Measurements from ENCODE around the gene PFN3.

DNA sequence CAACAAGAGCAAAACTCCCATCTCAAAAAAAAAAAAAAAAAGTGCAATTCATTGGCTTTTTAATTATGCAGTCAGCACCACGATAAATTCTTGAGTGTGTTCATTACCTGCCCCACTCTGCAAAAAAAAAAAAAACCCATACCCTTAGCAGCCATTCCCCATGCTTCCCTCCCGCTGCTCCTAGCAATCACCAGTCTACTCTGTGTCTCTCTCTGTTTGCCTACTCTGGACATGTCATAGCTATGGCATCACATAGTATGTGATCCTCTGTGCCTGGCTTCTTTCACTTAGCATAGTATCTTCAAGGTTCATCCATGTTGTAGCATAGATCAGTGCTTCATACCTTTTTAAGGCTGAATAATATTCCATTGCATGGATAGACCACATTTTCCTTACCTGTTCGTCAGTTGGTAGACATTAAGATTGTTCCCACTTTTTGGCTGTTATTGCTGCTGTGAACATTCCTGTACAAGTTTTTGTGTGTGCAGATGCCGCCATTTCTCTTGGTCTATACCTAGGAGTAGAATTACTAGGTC is 39.1 kb upstream of the PFN3 start:
- TF ChIP-seq, protein P1, sequence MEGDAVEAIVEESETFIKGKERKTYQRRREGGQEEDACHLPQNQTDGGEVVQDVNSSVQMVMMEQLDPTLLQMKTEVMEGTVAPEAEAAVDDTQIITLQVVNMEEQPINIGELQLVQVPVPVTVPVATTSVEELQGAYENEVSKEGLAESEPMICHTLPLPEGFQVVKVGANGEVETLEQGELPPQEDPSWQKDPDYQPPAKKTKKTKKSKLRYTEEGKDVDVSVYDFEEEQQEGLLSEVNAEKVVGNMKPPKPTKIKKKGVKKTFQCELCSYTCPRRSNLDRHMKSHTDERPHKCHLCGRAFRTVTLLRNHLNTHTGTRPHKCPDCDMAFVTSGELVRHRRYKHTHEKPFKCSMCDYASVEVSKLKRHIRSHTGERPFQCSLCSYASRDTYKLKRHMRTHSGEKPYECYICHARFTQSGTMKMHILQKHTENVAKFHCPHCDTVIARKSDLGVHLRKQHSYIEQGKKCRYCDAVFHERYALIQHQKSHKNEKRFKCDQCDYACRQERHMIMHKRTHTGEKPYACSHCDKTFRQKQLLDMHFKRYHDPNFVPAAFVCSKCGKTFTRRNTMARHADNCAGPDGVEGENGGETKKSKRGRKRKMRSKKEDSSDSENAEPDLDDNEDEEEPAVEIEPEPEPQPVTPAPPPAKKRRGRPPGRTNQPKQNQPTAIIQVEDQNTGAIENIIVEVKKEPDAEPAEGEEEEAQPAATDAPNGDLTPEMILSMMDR (IDR thresholded peaks at IDR 0.05; ENCODE audit: insufficient read depth, low read depth, low read length) = no peak
- no peak for TF ChIP-seq EZH2 (IDR thresholded peaks at IDR 0.05; ENCODE audit: insufficient read depth, low read length)

Measured in astrocyte (in vitro differentiated cells and primary cell).